Astrocyte (in vitro differentiated cells and primary cell): Measurements from ENCODE around the gene CAMK1D. TPM values are rescaled to one million over a fixed set of nuclear protein-coding genes. Genes with fewer than 3 reads are reported as not detected.
"Not testable (repeated sequence)": the region's sequence is repeated elsewhere in the genome, so short reads cannot be mapped to it uniquely, and the experiment has no call there.

Source experiments
- DNase-seq: peaks from one replicate; pipeline ENCODE4 v3.0.0-alpha.2; 2010; ENCODE audit warnings: low read depth
- FAIRE-seq: peaks from 2 replicates; lab custom pipeline; 2011; peaks lifted over from hg19 to GRCh38; lab: Jason Lieb, UNC
- H2AFZ ChIP-seq: 2 replicates; pipeline ENCODE4 v1.6.0; 2012; ENCODE audit warnings: low read depth, low read length, inconsistent platforms
- H3K27ac ChIP-seq: 2 replicates; pipeline ENCODE4 v1.5.1; 2011; ENCODE audit warnings: low read depth, low read length, inconsistent platforms
- H3K27me3 ChIP-seq: 2 replicates; pipeline ENCODE4 v1.6.0; 2011; ENCODE audit warnings: low read length, inconsistent platforms; ENCODE audit not compliant: insufficient read depth
- H3K36me3 ChIP-seq: 2 replicates; pipeline ENCODE4 v1.5.1; 2011; ENCODE audit warnings: low read length, inconsistent platforms; ENCODE audit not compliant: insufficient read depth
- H3K4me1 ChIP-seq: 2 replicates; pipeline ENCODE4 v1.5.1; 2011; ENCODE audit warnings: low read length, inconsistent platforms; ENCODE audit not compliant: insufficient read depth
- H3K4me2 ChIP-seq: 2 replicates; pipeline ENCODE4 v1.6.0; 2012; ENCODE audit warnings: low read length, inconsistent platforms
- H3K4me3 ChIP-seq: 2 replicates; pipeline ENCODE4 v1.5.1; 2011; ENCODE audit warnings: low read depth, mild to moderate bottlenecking, low read length, inconsistent platforms; ENCODE audit not compliant: insufficient read depth
- H3K79me2 ChIP-seq: 2 replicates; pipeline ENCODE4 v1.6.0; 2012; ENCODE audit warnings: mild to moderate bottlenecking, low read length, inconsistent platforms; ENCODE audit not compliant: insufficient read depth
- H3K9ac ChIP-seq: 2 replicates; pipeline ENCODE4 v1.6.0; 2012; ENCODE audit warnings: mild to moderate bottlenecking, low read length, inconsistent platforms
- H3K9me3 ChIP-seq: 2 replicates; pipeline ENCODE4 v1.5.1; 2012; ENCODE audit warnings: low read depth, mild to moderate bottlenecking, low read length, inconsistent platforms; ENCODE audit not compliant: insufficient read depth
- H4K20me1 ChIP-seq: 2 replicates; pipeline ENCODE4 v1.6.0; 2012; ENCODE audit warnings: low read length, inconsistent platforms; ENCODE audit not compliant: insufficient read depth
- H3K27ac Mint-ChIP-seq: one replicate; pipeline ENCODE4 v1.8.0; 2021; ENCODE audit warnings: mild to moderate bottlenecking, mixed read lengths; ENCODE audit not compliant: unreplicated experiment
- H3K27me3 Mint-ChIP-seq: one replicate; pipeline ENCODE4 v1.8.0; 2021; ENCODE audit warnings: low read depth, mixed read lengths; ENCODE audit not compliant: unreplicated experiment
- H3K36me3 Mint-ChIP-seq: one replicate; pipeline ENCODE4 v1.8.0; 2021; ENCODE audit warnings: low read depth, mixed read lengths; ENCODE audit not compliant: unreplicated experiment
- H3K4me1 Mint-ChIP-seq: one replicate; pipeline ENCODE4 v1.8.0; 2021; ENCODE audit warnings: low read depth, mixed read lengths; ENCODE audit not compliant: unreplicated experiment
- H3K4me3 Mint-ChIP-seq: one replicate; pipeline ENCODE4 v1.8.0; 2021; ENCODE audit warnings: mild to moderate bottlenecking, moderate library complexity, mixed read lengths; ENCODE audit not compliant: unreplicated experiment
- H3K9me3 Mint-ChIP-seq: one replicate; pipeline ENCODE4 v1.8.0; 2021; ENCODE audit warnings: mild to moderate bottlenecking, mixed read lengths; ENCODE audit not compliant: unreplicated experiment
- EZH2 ChIP-seq: IDR thresholded peaks from 2 replicates; pipeline ENCODE4 v1.6.1; 2012; ENCODE audit warnings: mild to moderate bottlenecking, low read length, inconsistent platforms; ENCODE audit not compliant: insufficient read depth
- total RNA-seq: library from RNA; stranded (reverse); gene quantifications from 2 replicates; pipeline ENCODE4 v1.2.1, GENCODE V29; 2021
- TF ChIP-seq, protein P1 (sequence below): IDR thresholded peaks from 2 replicates; pipeline ENCODE4 v1.5.1; 2011; ENCODE audit warnings: low read depth, mild to moderate bottlenecking, inconsistent platforms, low read length, moderate library complexity; ENCODE audit not compliant: insufficient read depth

The CAMK1D gene
- total RNA-seq, 1 donor from 2014 or later = 23.6 TPM

DNA sequence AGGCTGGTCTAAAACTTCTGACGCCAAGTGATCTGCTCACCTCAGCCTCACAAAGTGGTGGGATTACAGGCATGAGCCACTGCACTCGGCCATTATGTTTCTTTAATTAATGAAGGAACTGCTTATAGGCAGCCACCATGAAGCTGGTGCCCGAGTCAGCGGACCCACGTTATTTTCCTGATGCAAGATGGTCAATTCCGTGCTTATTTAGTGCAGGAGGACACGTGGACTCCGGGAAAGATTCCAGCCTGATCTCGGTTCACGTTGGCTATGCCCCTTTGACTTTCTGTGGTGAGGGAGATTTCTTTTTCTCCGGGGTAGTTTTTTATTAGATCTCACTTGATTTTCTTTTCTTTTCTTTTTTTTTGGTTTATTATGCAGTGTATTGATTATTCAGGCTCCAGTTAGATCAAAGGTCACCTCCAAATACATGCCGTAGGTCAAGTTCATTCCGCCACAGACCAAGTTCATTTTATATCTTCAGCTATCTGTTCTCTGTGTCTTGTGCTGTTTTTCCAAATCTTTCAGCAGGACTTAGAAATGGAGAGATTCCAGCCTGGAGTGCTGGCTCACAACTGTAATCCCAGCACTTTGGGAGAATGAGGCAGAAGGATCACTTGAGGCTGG, 8.3 kb downstream of the CAMK1D start:
- no peaks in the 10 kb centered on the region for H3K9me3 ChIP-seq
- no peak overlapping the region for H3K27ac Mint-ChIP-seq
- FAIRE-seq = no peak
- no peaks in the 10 kb centered on the region for H3K9me3 Mint-ChIP-seq
- H3K4me1 Mint-ChIP-seq = peaks cover 14% of the 10 kb centered on the region
- no peak for DNase-seq
- peaks cover 4% of the 10 kb centered on the region for H3K36me3 Mint-ChIP-seq
- no peak overlapping the region for H3K9ac ChIP-seq
- H3K36me3 ChIP-seq = no peaks in the 10 kb centered on the region
- TF ChIP-seq, protein P1, sequence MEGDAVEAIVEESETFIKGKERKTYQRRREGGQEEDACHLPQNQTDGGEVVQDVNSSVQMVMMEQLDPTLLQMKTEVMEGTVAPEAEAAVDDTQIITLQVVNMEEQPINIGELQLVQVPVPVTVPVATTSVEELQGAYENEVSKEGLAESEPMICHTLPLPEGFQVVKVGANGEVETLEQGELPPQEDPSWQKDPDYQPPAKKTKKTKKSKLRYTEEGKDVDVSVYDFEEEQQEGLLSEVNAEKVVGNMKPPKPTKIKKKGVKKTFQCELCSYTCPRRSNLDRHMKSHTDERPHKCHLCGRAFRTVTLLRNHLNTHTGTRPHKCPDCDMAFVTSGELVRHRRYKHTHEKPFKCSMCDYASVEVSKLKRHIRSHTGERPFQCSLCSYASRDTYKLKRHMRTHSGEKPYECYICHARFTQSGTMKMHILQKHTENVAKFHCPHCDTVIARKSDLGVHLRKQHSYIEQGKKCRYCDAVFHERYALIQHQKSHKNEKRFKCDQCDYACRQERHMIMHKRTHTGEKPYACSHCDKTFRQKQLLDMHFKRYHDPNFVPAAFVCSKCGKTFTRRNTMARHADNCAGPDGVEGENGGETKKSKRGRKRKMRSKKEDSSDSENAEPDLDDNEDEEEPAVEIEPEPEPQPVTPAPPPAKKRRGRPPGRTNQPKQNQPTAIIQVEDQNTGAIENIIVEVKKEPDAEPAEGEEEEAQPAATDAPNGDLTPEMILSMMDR = no peak
- TF ChIP-seq EZH2 = no peak
- H2AFZ ChIP-seq = no peak overlapping the region
- H3K27me3 Mint-ChIP-seq = peaks cover 19% of the 10 kb centered on the region
- no peak overlapping the region for H3K4me3 ChIP-seq
- peaks cover 6% of the 10 kb centered on the region for H3K4me1 ChIP-seq
- H3K4me3 Mint-ChIP-seq = no peak overlapping the region
- peaks cover 78% of the 10 kb centered on the region for H4K20me1 ChIP-seq
- H3K79me2 ChIP-seq = peaks cover 77% of the 10 kb centered on the region
- no peak overlapping the region for H3K27ac ChIP-seq
- peaks cover 2% of the 10 kb centered on the region for H3K27me3 ChIP-seq
- H3K4me2 ChIP-seq = no peak overlapping the region

DNA sequence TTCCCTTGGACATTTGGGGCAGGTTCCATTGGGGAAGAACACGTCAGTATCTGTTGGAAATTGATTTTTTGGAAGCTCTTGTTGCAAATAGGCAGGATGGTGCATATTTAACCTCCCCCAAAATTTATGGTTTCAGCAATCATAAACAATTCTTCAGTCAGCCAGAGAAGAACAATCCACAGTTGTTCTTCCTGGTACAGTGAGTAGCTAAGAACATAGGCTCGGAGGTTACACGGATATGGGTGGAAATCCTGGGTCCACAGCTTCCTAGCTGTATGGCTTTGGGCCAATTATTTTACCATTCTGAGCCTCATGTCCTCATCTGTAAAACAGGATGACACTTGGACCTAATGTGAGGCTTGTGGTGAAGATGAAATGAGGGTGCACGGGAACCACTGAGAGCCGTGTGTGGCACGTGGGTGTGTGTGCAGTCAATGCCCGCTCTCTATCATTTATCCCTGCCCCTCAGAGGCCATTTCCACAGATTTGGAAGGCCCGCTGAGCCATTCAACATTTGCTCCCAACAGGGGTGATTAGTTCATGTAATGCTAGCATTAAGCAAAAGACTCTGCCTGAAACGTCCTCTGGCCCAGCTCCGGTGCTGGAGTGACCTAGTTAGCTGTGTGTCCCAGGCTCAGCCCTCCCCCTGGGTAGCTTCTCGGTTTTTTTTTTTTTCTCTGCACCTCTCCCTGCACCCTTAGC, 9.7 kb downstream of the CAMK1D start:
- Histone ChIP-seq H4K20me1 (peaks cover 69% of the 10 kb centered on the region), H3K9ac (no peak overlapping the region), H3K4me3 (no peak overlapping the region), H3K4me2 (peak overlapping the region; percentile 23), H3K9me3 (no peaks in the 10 kb centered on the region), H3K27me3 (no peaks in the 10 kb centered on the region), H2AFZ (no peak overlapping the region), H3K36me3 (no peaks in the 10 kb centered on the region), H3K4me1 (peaks cover 6% of the 10 kb centered on the region), H3K27ac (no peak overlapping the region), H3K79me2 (peaks cover 69% of the 10 kb centered on the region)
- Mint-ChIP-seq H3K4me3 (no peak overlapping the region), H3K9me3 (no peaks in the 10 kb centered on the region), H3K27ac (no peak overlapping the region), H3K36me3 (peaks cover 4% of the 10 kb centered on the region), H3K4me1 (peaks cover 8% of the 10 kb centered on the region), H3K27me3 (peaks cover 19% of the 10 kb centered on the region)
- DNase-seq = no peak
- no peak for TF ChIP-seq EZH2
- TF ChIP-seq, protein P1 = no peak
- no peak for FAIRE-seq

DNA sequence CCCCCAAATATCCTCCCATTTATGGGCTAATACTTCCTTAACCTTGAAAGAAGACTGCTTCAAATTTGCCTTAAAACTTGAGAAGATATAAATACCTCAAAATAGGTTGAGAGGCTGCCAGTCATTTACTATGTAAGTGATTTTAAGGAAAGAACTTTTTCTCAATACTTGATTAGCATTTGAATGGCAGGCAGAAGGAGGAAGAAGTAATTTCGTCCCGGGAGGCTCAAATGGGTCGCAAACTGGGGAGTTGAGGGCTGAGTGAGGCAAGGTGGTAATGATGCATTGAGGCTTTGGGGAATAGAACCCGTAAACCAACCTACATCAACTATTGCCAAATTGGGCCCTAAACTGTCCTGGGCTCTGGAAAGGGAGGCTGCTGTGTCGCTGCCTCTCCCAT, 11.1 kb downstream of the CAMK1D start:
- peaks cover 6% of the 10 kb centered on the region for H3K4me1 ChIP-seq
- no peak for TF ChIP-seq EZH2
- TF ChIP-seq, protein P1 = no peak
- no peak overlapping the region for H3K4me2 ChIP-seq
- peaks cover 17% of the 10 kb centered on the region for H3K27me3 Mint-ChIP-seq
- H3K36me3 ChIP-seq = no peaks in the 10 kb centered on the region
- H2AFZ ChIP-seq = no peak overlapping the region
- H3K79me2 ChIP-seq = peaks cover 70% of the 10 kb centered on the region
- no peak overlapping the region for H3K27ac Mint-ChIP-seq
- no peak for FAIRE-seq
- H3K9me3 Mint-ChIP-seq = no peaks in the 10 kb centered on the region
- H3K9me3 ChIP-seq = no peaks in the 10 kb centered on the region
- H3K4me3 ChIP-seq = no peak overlapping the region
- DNase-seq = no peak
- no peak overlapping the region for H3K9ac ChIP-seq
- H3K36me3 Mint-ChIP-seq = peaks cover 4% of the 10 kb centered on the region
- no peak overlapping the region for H3K4me3 Mint-ChIP-seq
- peaks cover 68% of the 10 kb centered on the region for H4K20me1 ChIP-seq
- peaks cover 6% of the 10 kb centered on the region for H3K4me1 Mint-ChIP-seq
- H3K27ac ChIP-seq = no peak overlapping the region
- no peaks in the 10 kb centered on the region for H3K27me3 ChIP-seq

DNA sequence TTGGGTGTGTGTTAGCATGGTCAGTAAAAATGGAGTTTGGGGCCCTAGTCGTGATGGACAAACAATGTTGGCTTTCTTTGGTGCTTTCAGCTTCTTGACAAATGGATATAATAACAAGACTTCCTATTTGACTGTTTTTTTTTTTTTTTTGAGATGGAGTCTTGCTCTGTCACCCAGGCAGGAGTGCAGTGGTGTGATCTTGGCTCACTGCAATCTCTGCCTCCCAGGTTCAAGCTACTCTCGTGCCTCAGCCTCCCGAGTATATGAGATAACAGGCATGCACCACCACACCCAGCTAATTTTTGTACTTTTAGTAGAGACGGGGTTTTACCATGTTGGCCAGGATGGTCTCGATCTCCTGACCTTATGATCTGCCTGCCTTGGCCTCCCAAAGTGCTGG, 11.8 kb downstream of the CAMK1D start:
- not testable (repeated sequence) for H3K27ac ChIP-seq, H3K4me1 ChIP-seq, H3K4me2 ChIP-seq, H3K4me3 ChIP-seq, H3K4me3 Mint-ChIP-seq, H3K27me3 ChIP-seq, FAIRE-seq, H3K4me1 Mint-ChIP-seq, H2AFZ ChIP-seq, H3K9me3 ChIP-seq, DNase-seq, H3K27ac Mint-ChIP-seq, H3K36me3 ChIP-seq, H3K9me3 Mint-ChIP-seq, H3K9ac ChIP-seq, H3K36me3 Mint-ChIP-seq
- Histone ChIP-seq H3K79me2 (peaks cover 65% of the 10 kb centered on the region), H4K20me1 (peaks cover 61% of the 10 kb centered on the region)
- peaks cover 13% of the 10 kb centered on the region for H3K27me3 Mint-ChIP-seq
